Activated naive CD4-positive, alpha-beta T cell treated with anti-CD3 and anti-CD28 coated beads, Interleukin-2, amount 50 U/mL, for 24 hours (primary cell): ENCODE data around the gene ACAN.

ENCODE experiments used
- H3K27ac Mint-ChIP-seq: one replicate; pipeline ENCODE4 v1.8.0; 2021; ENCODE audit warnings: mild to moderate bottlenecking, mixed read lengths
- H3K27me3 Mint-ChIP-seq: one replicate; pipeline ENCODE4 v1.8.0; 2021; ENCODE audit warnings: mixed read lengths
- H3K36me3 Mint-ChIP-seq: one replicate; pipeline ENCODE4 v1.8.0; 2021; ENCODE audit warnings: mixed read lengths
- H3K4me1 Mint-ChIP-seq: one replicate; pipeline ENCODE4 v1.8.0; 2021; ENCODE audit warnings: mixed read lengths
- H3K4me3 Mint-ChIP-seq: one replicate; pipeline ENCODE4 v1.8.0; 2021; ENCODE audit warnings: mild to moderate bottlenecking, mixed read lengths
- H3K9me3 Mint-ChIP-seq: one replicate; pipeline ENCODE4 v1.8.0; 2021; ENCODE audit warnings: mixed read lengths

The ACAN gene

DNA sequence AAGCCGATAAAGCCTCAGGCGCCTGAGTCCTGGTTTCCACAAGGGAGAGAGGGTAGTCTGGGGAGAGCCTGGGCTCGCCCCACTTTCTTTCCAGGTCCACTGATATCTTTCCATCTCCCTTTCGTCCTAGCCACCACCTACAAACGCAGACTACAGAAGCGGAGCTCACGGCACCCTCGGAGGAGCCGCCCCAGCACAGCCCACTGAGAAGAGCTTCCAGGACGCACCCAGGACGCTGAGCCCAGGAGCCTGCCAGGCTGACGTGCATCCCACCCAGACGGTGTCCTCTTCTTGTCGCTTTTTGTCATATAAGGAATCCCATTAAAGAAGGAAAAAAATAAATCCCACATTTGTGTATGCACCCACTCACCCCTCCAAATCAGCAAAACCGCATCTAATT is 71.0 kb downstream of the ACAN start:
- Mint-ChIP-seq H3K9me3 (no peaks in the 10 kb centered on the region), H3K4me3 (no peak overlapping the region), H3K27me3 (no peaks in the 10 kb centered on the region), H3K4me1 (no peaks in the 10 kb centered on the region), H3K36me3 (peaks cover 8% of the 10 kb centered on the region), H3K27ac (no peak overlapping the region)

- H3K27ac Mint-ChIP-seq, result no peak overlapping the region
- no peaks in the 10 kb centered on the region for H3K4me1 Mint-ChIP-seq
- H3K9me3 Mint-ChIP-seq, result no peaks in the 10 kb centered on the region
- H3K36me3 Mint-ChIP-seq, result peaks cover 8% of the 10 kb centered on the region
- H3K27me3 Mint-ChIP-seq, result no peaks in the 10 kb centered on the region
- no peak overlapping the region for H3K4me3 Mint-ChIP-seq
Observed at GRCh38 chr15:88874684-88875083, 71.4 kb downstream of the ACAN start.

DNA sequence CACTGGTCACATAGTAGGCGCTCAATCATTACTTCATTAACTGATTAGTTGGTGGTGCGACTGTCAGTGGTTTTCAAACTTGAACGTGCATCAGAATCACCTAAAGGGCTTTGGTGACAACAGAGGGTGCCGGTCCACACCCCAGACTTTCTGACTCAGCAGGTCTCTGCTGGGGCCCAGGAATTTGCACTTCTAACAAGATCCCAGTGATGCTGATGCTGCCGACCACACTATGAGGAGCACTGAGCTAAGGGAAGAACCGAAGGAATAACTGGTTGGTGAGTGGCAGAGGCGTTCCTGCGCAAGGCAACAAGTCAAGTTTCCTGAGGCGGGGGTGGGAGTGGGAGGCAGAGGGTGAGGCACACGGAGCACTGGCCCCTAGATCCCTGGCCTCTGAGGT is 73.3 kb downstream of the ACAN start:
- no peak overlapping the region for H3K27ac Mint-ChIP-seq
- no peaks in the 10 kb centered on the region for H3K27me3 Mint-ChIP-seq
- H3K9me3 Mint-ChIP-seq, result no peaks in the 10 kb centered on the region
- H3K4me1 Mint-ChIP-seq, result no peaks in the 10 kb centered on the region
- no peak overlapping the region for H3K4me3 Mint-ChIP-seq
- peaks cover 8% of the 10 kb centered on the region for H3K36me3 Mint-ChIP-seq

DNA sequence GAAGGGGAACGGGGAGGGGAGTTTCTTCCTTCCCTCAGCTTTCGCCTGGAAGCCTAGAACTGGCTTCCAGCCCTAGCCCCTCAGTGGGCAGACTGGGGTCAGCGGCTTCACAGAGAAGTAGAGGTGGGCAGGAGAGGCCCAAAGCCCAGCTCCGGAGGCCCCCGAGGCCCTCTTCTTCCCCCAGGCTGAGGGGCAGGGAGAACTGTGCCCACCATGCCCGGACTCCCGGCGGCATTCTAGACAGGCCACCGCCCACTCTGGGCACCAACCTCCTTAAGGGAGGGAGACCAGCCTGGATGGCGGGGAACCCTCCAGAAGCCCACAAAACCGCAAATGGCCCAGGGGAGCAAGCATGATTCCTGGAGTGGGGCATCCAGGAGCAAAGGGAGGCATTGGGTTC is 74.2 kb downstream of the ACAN start:
- no peaks in the 10 kb centered on the region for H3K27me3 Mint-ChIP-seq
- H3K36me3 Mint-ChIP-seq, result peaks cover 11% of the 10 kb centered on the region
- H3K9me3 Mint-ChIP-seq, result no peaks in the 10 kb centered on the region
- no peak overlapping the region for H3K4me3 Mint-ChIP-seq
- no peak overlapping the region for H3K27ac Mint-ChIP-seq
- H3K4me1 Mint-ChIP-seq, result peaks cover 4% of the 10 kb centered on the region

DNA sequence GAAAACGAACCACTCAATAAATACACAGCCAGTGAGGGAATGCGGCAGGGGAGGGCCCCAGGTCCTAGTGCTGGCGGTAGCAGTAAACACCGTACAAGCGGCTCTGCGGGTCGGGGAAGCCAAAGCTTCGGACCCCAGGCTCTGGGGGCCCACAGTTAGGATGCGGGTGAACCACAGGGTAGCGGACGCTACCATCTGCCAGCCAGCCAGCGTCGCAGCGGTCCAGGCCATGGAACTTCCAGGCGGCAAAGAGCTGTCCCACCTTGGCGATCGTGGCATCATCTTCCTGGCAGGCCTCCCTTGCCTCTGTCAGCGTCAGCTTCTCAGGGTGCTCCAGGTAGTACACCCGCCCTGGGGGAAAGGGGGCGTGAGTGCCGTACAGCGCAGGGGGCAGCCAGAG is 74.7 kb downstream of the ACAN start:
- H3K9me3 Mint-ChIP-seq, result no peaks in the 10 kb centered on the region
- no peak overlapping the region for H3K27ac Mint-ChIP-seq
- peaks cover 11% of the 10 kb centered on the region for H3K36me3 Mint-ChIP-seq
- no peak overlapping the region for H3K4me3 Mint-ChIP-seq
- H3K27me3 Mint-ChIP-seq, result no peaks in the 10 kb centered on the region
- H3K4me1 Mint-ChIP-seq, result peaks cover 4% of the 10 kb centered on the region

DNA sequence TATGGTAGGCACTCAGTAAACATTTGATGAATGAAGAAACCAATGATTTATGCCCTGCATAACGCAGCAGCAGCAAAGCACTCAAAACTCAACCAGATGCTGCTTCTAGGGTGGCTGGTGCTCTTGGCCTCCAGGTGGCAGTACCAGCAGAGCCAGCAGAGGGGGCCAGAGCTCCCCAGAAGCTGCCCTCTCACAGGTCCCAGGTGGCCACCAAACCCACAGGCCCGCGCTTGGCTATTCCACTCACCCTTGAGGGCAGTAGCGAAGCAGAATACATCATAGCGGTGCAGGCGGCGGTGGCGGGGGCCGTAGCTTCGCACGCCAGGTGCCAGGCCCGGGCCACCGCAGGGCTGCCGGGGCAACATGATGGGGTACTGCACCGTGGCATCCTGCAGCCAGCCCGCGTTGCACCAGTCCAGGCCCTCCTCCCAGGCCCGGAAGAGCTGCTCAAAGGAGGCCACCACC is 75.5 kb downstream of the ACAN start:
- Mint-ChIP-seq H3K36me3 (peaks cover 11% of the 10 kb centered on the region), H3K27ac (no peak overlapping the region), H3K27me3 (no peaks in the 10 kb centered on the region), H3K4me1 (peaks cover 8% of the 10 kb centered on the region), H3K9me3 (no peaks in the 10 kb centered on the region), H3K4me3 (no peak overlapping the region)

DNA sequence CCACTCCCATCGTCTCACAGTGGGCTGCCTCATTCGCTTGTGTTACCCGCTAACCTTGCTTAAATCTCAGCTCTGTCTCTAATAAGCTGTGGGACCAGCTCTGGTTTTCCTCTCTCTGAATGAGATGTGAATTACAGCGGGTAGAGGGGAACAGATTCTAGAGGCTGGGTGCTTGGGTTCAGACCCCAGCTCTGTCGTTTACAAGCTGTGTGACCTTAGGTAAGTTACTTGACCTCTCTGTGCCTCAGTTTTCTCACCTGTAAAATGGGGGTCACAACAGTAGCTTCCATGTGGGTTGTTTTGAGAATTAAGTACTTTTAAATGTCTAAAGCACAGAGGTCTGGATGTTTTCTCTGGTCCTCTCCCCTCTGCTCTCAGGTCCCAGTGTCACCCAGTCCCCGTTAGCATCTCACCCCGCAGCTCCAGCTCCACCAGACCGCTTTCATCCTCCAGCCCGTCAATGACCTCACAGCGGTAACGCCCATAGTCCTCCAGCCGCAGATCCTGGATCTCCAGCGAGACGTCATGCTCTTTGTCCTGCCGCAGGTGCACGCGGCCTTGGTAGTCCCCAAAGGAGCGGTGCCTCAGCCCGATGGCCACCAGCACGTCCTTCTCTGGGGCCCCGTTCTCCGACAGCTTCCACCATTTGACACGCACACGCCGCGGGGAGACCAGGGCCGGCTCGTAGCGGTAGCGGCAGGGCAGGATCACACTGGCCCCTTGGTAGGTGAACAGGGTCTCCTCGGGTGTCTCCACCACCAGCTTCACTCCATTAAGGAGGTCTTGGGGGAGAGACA is 77.9 kb downstream of the ACAN start:
- no peaks in the 10 kb centered on the region for H3K27me3 Mint-ChIP-seq
- peaks cover 16% of the 10 kb centered on the region for H3K4me1 Mint-ChIP-seq
- H3K9me3 Mint-ChIP-seq, result no peaks in the 10 kb centered on the region
- H3K4me3 Mint-ChIP-seq, result no peak overlapping the region
- peaks cover 15% of the 10 kb centered on the region for H3K36me3 Mint-ChIP-seq
- H3K27ac Mint-ChIP-seq, result no peak overlapping the region

- H3K36me3 Mint-ChIP-seq, result peaks cover 10% of the 10 kb centered on the region
- no peaks in the 10 kb centered on the region for H3K9me3 Mint-ChIP-seq
- H3K4me3 Mint-ChIP-seq, result no peak overlapping the region
- peak overlapping the region; percentile 4 for H3K27ac Mint-ChIP-seq
- no peaks in the 10 kb centered on the region for H3K27me3 Mint-ChIP-seq
- H3K4me1 Mint-ChIP-seq, result peaks cover 16% of the 10 kb centered on the region
Observed at GRCh38 chr15:88881775-88882174, 78.5 kb downstream of the ACAN start.

GRCh38 chr15:88882785-88883184 is 79.5 kb downstream of the ACAN start:
- Mint-ChIP-seq H3K4me3 (no peak overlapping the region), H3K36me3 (peaks cover 10% of the 10 kb centered on the region), H3K9me3 (no peaks in the 10 kb centered on the region), H3K27ac (no peak overlapping the region), H3K4me1 (peaks cover 16% of the 10 kb centered on the region), H3K27me3 (no peaks in the 10 kb centered on the region)

GRCh38 chr15:88887068-88887580 is 83.9 kb downstream of the ACAN start:
- H3K27me3 Mint-ChIP-seq, result no peaks in the 10 kb centered on the region
- no peak overlapping the region for H3K4me3 Mint-ChIP-seq
- H3K4me1 Mint-ChIP-seq, result peaks cover 19% of the 10 kb centered on the region
- H3K9me3 Mint-ChIP-seq, result no peaks in the 10 kb centered on the region
- H3K36me3 Mint-ChIP-seq, result peaks cover 7% of the 10 kb centered on the region
- no peak overlapping the region for H3K27ac Mint-ChIP-seq

DNA sequence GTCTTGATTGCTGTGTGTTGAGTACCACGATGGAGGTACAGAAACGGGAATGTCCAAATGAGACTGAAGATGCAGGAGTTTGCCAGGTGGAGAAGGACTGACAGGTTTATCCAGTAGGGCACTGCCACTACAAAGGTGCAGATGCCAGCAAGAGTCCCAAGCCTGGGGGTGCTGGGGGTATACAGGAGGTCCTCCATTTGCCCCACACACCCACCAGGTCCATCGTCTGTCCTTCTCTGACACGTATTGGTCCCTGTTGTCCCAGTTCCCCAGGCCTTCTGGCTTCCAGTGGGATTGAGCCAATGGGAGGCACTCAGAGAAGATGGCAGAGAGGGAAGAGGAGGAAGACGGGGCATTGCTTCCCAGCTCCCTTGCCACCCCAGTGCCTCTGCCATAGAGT is 85.5 kb downstream of the ACAN start:
- Mint-ChIP-seq H3K4me1 (peaks cover 22% of the 10 kb centered on the region), H3K27ac (no peak overlapping the region), H3K27me3 (no peaks in the 10 kb centered on the region), H3K9me3 (no peaks in the 10 kb centered on the region), H3K4me3 (no peak overlapping the region), H3K36me3 (peaks cover 7% of the 10 kb centered on the region)

DNA sequence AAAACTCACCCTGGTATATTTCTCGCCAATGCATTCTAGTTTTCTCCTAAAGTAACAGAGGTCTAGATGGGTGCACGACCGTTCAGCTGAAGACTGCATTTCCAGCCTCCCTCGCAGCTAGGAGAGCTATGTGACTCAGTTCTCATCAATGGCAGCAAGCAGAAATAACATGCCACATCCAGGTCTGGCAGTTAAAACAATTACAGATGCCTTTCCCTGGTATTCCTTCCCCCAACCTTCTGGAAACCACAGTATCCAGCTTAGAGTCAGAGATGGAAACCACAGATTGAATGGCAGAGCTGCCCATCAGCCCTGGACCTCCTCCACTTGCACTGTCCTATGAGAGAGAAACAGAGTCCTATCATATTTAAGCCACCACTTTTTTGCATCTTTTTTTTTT is 87.3 kb downstream of the ACAN start:
- H3K27ac Mint-ChIP-seq, result no peak overlapping the region
- no peaks in the 10 kb centered on the region for H3K36me3 Mint-ChIP-seq
- H3K4me1 Mint-ChIP-seq, result peaks cover 22% of the 10 kb centered on the region
- no peaks in the 10 kb centered on the region for H3K27me3 Mint-ChIP-seq
- H3K9me3 Mint-ChIP-seq, result no peaks in the 10 kb centered on the region
- no peak overlapping the region for H3K4me3 Mint-ChIP-seq

GRCh38 chr15:88891540-88892254 is 88.5 kb downstream of the ACAN start:
- Mint-ChIP-seq H3K27ac (no peak overlapping the region), H3K27me3 (no peaks in the 10 kb centered on the region)

GRCh38 chr15:88894348-88894818 is 91.1 kb downstream of the ACAN start:
- Mint-ChIP-seq H3K27ac (peak overlapping the region; percentile 87), H3K4me3 (peak overlapping the region; percentile 92), H3K4me1 (peaks cover 43% of the 10 kb centered on the region), H3K36me3 (no peaks in the 10 kb centered on the region), H3K27me3 (no peaks in the 10 kb centered on the region), H3K9me3 (no peaks in the 10 kb centered on the region)

More at GRCh38 chr15:88891540-88892254, 88.5 kb downstream of the ACAN start:
- H3K9me3 Mint-ChIP-seq, result no peaks in the 10 kb centered on the region
- H3K4me1 Mint-ChIP-seq, result peaks cover 31% of the 10 kb centered on the region
- H3K36me3 Mint-ChIP-seq, result no peaks in the 10 kb centered on the region
- no peak overlapping the region for H3K4me3 Mint-ChIP-seq

- H3K27me3 Mint-ChIP-seq, result no peaks in the 10 kb centered on the region
- peak within 1 kb of the TSS; percentile 88 for H3K27ac Mint-ChIP-seq
- no peaks in the 10 kb centered on the region for H3K9me3 Mint-ChIP-seq
- H3K4me1 Mint-ChIP-seq, result peaks cover 43% of the 10 kb centered on the region
- no peaks in the 10 kb centered on the region for H3K36me3 Mint-ChIP-seq
- peak within 1 kb of the TSS; percentile 92 for H3K4me3 Mint-ChIP-seq
Observed at GRCh38 chr15:88894819-88895767, 91.9 kb downstream of the ACAN start, which contains the start of gene HAPLN3. TSS of gene HAPLN3 (minus strand) at chr15:88895544. CDS start at chr15:88887298, 8,246 bp downstream.
